GM23248 (cell line): Measurements from ENCODE around the gene GRPEL1. TPM values are rescaled to one million over a fixed set of nuclear protein-coding genes. Genes with fewer than 3 reads are reported as not detected.

Source experiments
- DNase-seq: peaks from one replicate; pipeline ENCODE4 v3.0.0-alpha.2; 2015
- H2AFZ ChIP-seq: fragments of 200-600 bp; sonication (generic); 2 replicates; pipeline ENCODE4 v1.6.1; 2016; ENCODE audit warnings: antibody characterized with exemption
- H3F3A ChIP-seq: fragments of 200-600 bp; sonication (generic); 2 replicates; pipeline ENCODE4 v1.6.1; 2016; ENCODE audit warnings: mild to moderate bottlenecking, antibody characterized with exemption, mixed run types; ENCODE audit not compliant: insufficient read depth
- H3K27ac ChIP-seq: fragments of 200-600 bp; sonication (generic); 2 replicates; pipeline ENCODE4 v1.5.1; 2016; ENCODE audit warnings: mild to moderate bottlenecking
- H3K27me3 ChIP-seq: fragments of 200-600 bp; sonication (generic); replicated peaks from 2 replicates; pipeline ENCODE4 v1.6.1; 2016; ENCODE audit warnings: mild to moderate bottlenecking; ENCODE audit not compliant: insufficient read depth
- H3K36me3 ChIP-seq: fragments of 200-600 bp; sonication (generic); 2 replicates; pipeline ENCODE4 v1.6.1; 2016; ENCODE audit warnings: low read depth, mild to moderate bottlenecking
- H3K4me1 ChIP-seq: fragments of 200-600 bp; sonication (generic); 2 replicates; pipeline ENCODE4 v1.6.1; 2016; ENCODE audit warnings: mild to moderate bottlenecking; ENCODE audit not compliant: insufficient read depth
- H3K4me2 ChIP-seq: fragments of 200-600 bp; sonication (generic); one replicate; pipeline ENCODE4 v1.6.1; 2016; ENCODE audit warnings: mild to moderate bottlenecking; ENCODE audit not compliant: unreplicated experiment
- H3K4me3 ChIP-seq: fragments of 200-600 bp; sonication (generic); 2 replicates; pipeline ENCODE4 v1.5.1; 2016; ENCODE audit warnings: mild to moderate bottlenecking
- H3K79me2 ChIP-seq: fragments of 200-600 bp; sonication (generic); 2 replicates; pipeline ENCODE4 v1.6.1; 2016; ENCODE audit warnings: mild to moderate bottlenecking; ENCODE audit not compliant: insufficient read depth
- H3K9ac ChIP-seq: fragments of 200-600 bp; sonication (generic); 2 replicates; pipeline ENCODE4 v1.6.1; 2016; ENCODE audit warnings: mild to moderate bottlenecking
- H3K9me2 ChIP-seq: fragments of 200-600 bp; sonication (generic); 2 replicates; pipeline ENCODE4 v1.6.1; 2016; ENCODE audit warnings: mixed run types, mild to moderate bottlenecking, moderate library complexity; ENCODE audit not compliant: insufficient read depth
- H3K9me3 ChIP-seq: fragments of 200-600 bp; sonication (generic); one replicate; pipeline ENCODE4 v1.6.1; 2017; ENCODE audit warnings: low read depth
- H4K20me1 ChIP-seq: fragments of 200-600 bp; sonication (generic); 2 replicates; pipeline ENCODE4 v1.6.0; 2016; ENCODE audit not compliant: insufficient read depth
- EZH2 ChIP-seq: fragments of 200-600 bp; sonication (generic); IDR thresholded peaks from 2 replicates; pipeline ENCODE4 v1.6.1; 2018; ENCODE audit warnings: antibody characterized with exemption, mild to moderate bottlenecking; ENCODE audit not compliant: insufficient read depth, poor library complexity, severe bottlenecking
- EZH2phosphoT487 ChIP-seq: fragments of 200-600 bp; sonication (generic); IDR thresholded peaks from 2 replicates; pipeline ENCODE4 v1.6.1; 2018; ENCODE audit warnings: antibody characterized with exemption, moderate library complexity, mild to moderate bottlenecking, low read depth; ENCODE audit not compliant: insufficient read depth
- WGBS, 2 experiments: methylation state at CpG; one replicate each; pipeline ENCODE4 v1.1.6; 2015 to 2017; ENCODE audit warnings: low lambda C conversion rate in 2 of 2, low coverage in 1 of 2; ENCODE audit errors: missing lambda C conversion rate in 2 of 2; 5-methylcytosine and 5-hydroxymethylcytosine counted together
- in situ Hi-C: fragments of 300-500 bp; cut with MboI; formaldehyde crosslinking; loops from 2 replicates; pipeline ENCODE4 v1.15.0; 2020
- polyA plus RNA-seq: library from polyadenylated mRNA; unstranded; fragments of >200 nt; fragmentation: Nextera tagmentation; extraction: Ambion mirVana; gene quantifications from 2 replicates; pipeline ENCODE4 v1.2.1, GENCODE V29; 2016
- total RNA-seq: library from RNA; depleted of rRNA; stranded (reverse); fragments of >200 nt; shearing (Covaris generic); gene quantifications from 2 replicates; pipeline ENCODE4 v1.2.3, GENCODE V29; 2014

GRPEL1 gene
- total and polyA plus RNA-seq, 2 experiments from 2014 or later, result 41.8 to 85.5 TPM

DNA sequence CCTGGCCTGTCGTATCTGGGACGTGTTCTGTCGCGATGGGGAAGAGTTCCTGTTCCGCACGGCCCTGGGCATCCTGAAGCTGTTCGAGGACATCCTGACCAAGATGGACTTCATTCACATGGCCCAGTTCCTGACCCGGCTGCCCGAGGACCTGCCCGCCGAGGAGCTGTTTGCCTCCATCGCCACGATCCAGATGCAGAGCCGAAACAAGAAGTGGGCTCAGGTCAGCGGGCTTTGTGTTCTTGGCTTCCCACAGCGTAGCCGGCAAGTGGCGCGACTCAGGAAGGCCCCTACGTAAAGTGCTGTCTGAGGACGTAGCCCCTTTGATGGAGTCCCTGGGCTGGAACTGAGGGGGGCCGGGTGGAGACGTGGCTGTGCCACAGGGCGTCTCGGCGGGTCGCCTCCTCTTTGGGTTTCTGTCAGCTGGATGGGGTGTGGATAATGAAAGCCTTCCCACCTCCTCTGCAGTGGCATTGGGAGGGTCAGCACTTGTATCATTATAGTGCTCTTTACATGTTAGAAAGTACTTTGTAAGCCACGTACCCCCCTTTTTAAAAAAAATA lies 42.7 kb downstream of the GRPEL1 start:
- DNase-seq, result no peak
- peaks cover 13% of the 10 kb centered on the region for H3F3A ChIP-seq
- 90 to 95% methylated on average over 28 of the region's 28 CpGs for WGBS, 2 experiments

DNA sequence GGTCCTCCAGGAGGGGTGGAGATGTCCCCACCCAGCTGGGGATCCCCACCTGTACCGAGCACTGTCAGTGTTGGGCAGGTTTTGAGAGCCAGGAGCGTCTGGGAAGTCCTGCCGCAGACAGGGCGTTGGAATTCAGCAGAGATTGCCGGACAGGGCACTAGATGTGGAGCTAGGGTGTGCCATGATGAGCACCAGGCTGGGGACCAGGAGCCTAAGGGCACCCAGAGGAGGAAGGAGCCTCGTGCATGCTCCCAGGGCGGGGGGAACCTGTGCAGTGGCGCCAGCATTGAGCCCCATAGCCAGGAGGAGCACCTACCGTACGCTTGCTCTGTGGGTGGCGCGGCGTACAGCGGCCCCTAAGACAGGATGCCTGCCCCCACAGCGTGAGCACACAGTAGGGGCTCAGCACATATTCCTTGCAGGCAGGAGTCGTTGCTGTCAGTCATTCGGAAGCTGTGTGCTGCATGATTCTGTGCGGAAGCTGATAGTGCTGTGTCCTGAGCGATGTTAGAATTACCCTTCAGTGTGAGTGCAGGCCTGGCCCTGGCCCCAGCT lies 43.5 kb downstream of the GRPEL1 start:
- H3K79me2 ChIP-seq, result no peaks in the 10 kb centered on the region
- WGBS, 2 experiments, result 95 to 96% methylated on average over 17 to 19 of the region's 19 CpGs
- no peak for DNase-seq
- H3K4me3 ChIP-seq, result no peak overlapping the region
- H3K9me3 ChIP-seq, result no peaks in the 10 kb centered on the region
- no peak overlapping the region for H3K4me2 ChIP-seq
- TF ChIP-seq EZH2phosphoT487, result no peak
- no peak for TF ChIP-seq EZH2
- no peaks in the 10 kb centered on the region for H3K9me2 ChIP-seq
- no peaks in the 10 kb centered on the region for H4K20me1 ChIP-seq
- in situ Hi-C loops, result no loop called here
- H3K9ac ChIP-seq, result no peak overlapping the region
- no peaks in the 10 kb centered on the region for H3K36me3 ChIP-seq
- peaks cover 15% of the 10 kb centered on the region for H3K4me1 ChIP-seq
- no peaks in the 10 kb centered on the region for H3K27me3 ChIP-seq
- H3F3A ChIP-seq, result peaks cover 13% of the 10 kb centered on the region
- no peak overlapping the region for H2AFZ ChIP-seq
- H3K27ac ChIP-seq, result no peak overlapping the region

More for the DNA sequence above, 42.7 kb downstream of the GRPEL1 start:
- no peaks in the 10 kb centered on the region for H3K79me2 ChIP-seq
- H3K4me3 ChIP-seq, result no peak overlapping the region
- in situ Hi-C loops, result no loop called here
- H4K20me1 ChIP-seq, result no peaks in the 10 kb centered on the region
- TF ChIP-seq EZH2, result no peak
- no peak for TF ChIP-seq EZH2phosphoT487
- H3K9me2 ChIP-seq, result no peaks in the 10 kb centered on the region
- no peak overlapping the region for H3K4me2 ChIP-seq
- H3K9me3 ChIP-seq, result no peaks in the 10 kb centered on the region
- H2AFZ ChIP-seq, result no peak overlapping the region
- no peaks in the 10 kb centered on the region for H3K27me3 ChIP-seq
- peaks cover 15% of the 10 kb centered on the region for H3K4me1 ChIP-seq
- no peak overlapping the region for H3K27ac ChIP-seq
- no peaks in the 10 kb centered on the region for H3K36me3 ChIP-seq
- H3K9ac ChIP-seq, result no peak overlapping the region

DNA sequence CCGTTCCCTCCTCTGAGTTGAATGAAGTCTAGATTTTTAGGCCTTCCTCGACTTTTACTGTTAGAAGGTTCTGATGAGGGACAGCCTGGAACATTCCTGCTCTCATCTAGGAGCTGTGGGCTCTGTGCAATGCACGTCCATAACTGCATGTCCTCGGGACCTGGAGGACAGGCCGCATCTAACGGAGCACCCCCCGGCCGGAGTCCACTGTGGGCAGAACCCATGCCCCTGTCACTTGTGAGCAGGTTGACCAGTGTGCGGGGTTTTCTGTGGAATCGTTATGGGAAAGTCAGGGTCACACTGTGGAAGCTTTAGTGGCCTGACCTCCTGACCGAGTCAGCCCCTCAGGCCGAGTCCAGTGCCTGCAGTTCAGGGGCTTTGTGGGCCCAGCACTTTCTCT lies 44.0 kb downstream of the GRPEL1 start:
- in situ Hi-C loops, result no loop called here
- Histone ChIP-seq H2AFZ (no peak overlapping the region), H3K4me3 (no peak overlapping the region), H3K9ac (no peak overlapping the region), H3K9me3 (no peaks in the 10 kb centered on the region), H3K4me1 (peaks cover 15% of the 10 kb centered on the region), H3F3A (peaks cover 13% of the 10 kb centered on the region), H3K36me3 (no peaks in the 10 kb centered on the region), H3K27me3 (no peaks in the 10 kb centered on the region), H3K27ac (no peak overlapping the region), H3K9me2 (no peaks in the 10 kb centered on the region), H3K79me2 (no peaks in the 10 kb centered on the region), H3K4me2 (no peak overlapping the region), H4K20me1 (no peaks in the 10 kb centered on the region)
- DNase-seq, result no peak
- 97 to 99% methylated on average over 12 of the region's 12 CpGs for WGBS, 2 experiments
- no peak for TF ChIP-seq EZH2
- no peak for TF ChIP-seq EZH2phosphoT487

DNA sequence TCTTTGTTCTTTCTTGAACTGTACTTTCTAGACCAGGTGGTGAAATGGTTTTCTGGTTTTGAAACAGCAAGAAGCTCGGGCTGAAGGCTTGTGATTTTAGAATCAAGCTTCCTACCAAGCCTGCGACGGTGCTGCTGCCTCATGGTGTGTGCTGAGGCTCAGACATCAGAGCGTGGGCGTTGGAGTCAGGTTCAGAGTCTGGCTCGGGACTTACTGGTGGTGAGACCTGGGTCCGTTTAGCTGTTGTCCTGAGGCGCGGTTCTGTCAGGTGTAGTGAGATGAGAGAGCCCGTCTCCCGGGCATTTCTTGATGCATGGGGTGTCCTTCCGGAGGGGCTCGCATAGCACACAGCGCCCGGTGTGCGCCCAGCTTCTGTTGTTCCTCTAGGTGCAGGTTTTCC lies 44.4 kb downstream of the GRPEL1 start:
- DNase-seq, result no peak
- Histone ChIP-seq H3K9me3 (no peaks in the 10 kb centered on the region), H3K9me2 (no peaks in the 10 kb centered on the region), H4K20me1 (no peaks in the 10 kb centered on the region), H3K36me3 (no peaks in the 10 kb centered on the region), H3K27me3 (no peaks in the 10 kb centered on the region), H3K4me2 (no peak overlapping the region), H3K79me2 (no peaks in the 10 kb centered on the region), H3F3A (peaks cover 13% of the 10 kb centered on the region), H3K4me1 (peaks cover 15% of the 10 kb centered on the region), H2AFZ (no peak overlapping the region), H3K9ac (no peak overlapping the region), H3K4me3 (no peak overlapping the region), H3K27ac (no peak overlapping the region)
- in situ Hi-C loops, result no loop called here
- 92 to 93% methylated on average over 14 to 16 of the region's 16 CpGs for WGBS, 2 experiments
- TF ChIP-seq EZH2, result no peak
- TF ChIP-seq EZH2phosphoT487, result no peak
